Measurements from ENCODE around the gene TACSTD2. TPM values are rescaled to one million over a fixed set of nuclear protein-coding genes. Genes with fewer than 3 reads are reported as not detected.

TACSTD2 gene
- total and polyA plus RNA-seq, 2 of the 13 experiments (the other 11 are each of a cell fraction or from before 2014, with no cell fraction given), result not detected

DNA sequence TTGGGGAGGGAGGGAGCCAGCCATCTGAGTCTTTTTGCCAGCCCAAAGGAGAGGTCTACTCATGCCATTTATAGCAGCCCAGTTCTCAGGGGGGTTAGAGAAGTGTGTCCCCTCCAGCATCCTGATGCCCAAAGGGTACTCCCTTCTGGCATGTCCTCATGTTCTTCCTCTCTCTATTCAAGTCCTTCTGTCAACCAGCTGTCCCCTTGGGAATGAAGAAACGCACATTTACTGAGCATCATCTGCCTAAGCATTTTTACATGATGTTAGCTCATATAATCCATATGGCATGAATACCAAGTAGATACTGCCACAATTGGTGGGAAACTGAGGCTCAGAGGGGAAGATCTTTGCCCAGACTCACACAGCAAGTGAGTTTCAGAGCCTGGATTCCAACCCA is 14.8 kb upstream of the TACSTD2 start:
- no peak for DNase-seq (ENCODE audit: low spot score)
- Histone ChIP-seq H3K4me3 (replicated peaks in 1 of 3; ENCODE audit: insufficient read depth in 1 of 3, low read depth in 2 of 3, low read length in 3 of 3) (no peak overlapping the region), H3K27me3 (ENCODE audit: control insufficient read depth in 1 of 2, insufficient read depth in 2 of 2, low read length in 2 of 2) (peaks cover 0 to 1% of the 10 kb centered on the region in 2 experiments; a peak in 1 of 5 replicates), H3K4me1 (ENCODE audit: insufficient read depth, low read length) (no peaks in the 10 kb centered on the region), H3K9me3 (ENCODE audit: low read length) (no peaks in the 10 kb centered on the region), H3K36me3 (replicated peaks in 1 of 2; ENCODE audit: control insufficient read depth in 1 of 2, insufficient read depth in 2 of 2, low read length in 2 of 2) (no peaks in the 10 kb centered on the region), H2AFZ (ENCODE audit: low read length) (no peak overlapping the region), H3K27ac (ENCODE audit: extremely low read length, insufficient read depth, low read length) (no peak overlapping the region), H3K4me2 (ENCODE audit: low read depth, low read length) (no peak overlapping the region), H3K9ac (ENCODE audit: insufficient read depth, low read depth, low read length) (no peak overlapping the region), H3K79me2 (ENCODE audit: insufficient read depth, low read length) (no peaks in the 10 kb centered on the region), H4K20me1 (ENCODE audit: insufficient read depth, low read length) (no peaks in the 10 kb centered on the region)
- in situ Hi-C loops (cut with HindIII; ENCODE audit: extremely low pct_ligation_motif_present, low pct_unique_long_range_greater_than_20kb) (no loop called here), intact Hi-C loops (cut with micrococcal nuclease; ENCODE audit: unreplicated experiment) (no loop called here)
- TF ChIP-seq ZNF326 (CRISPR knock-in tag; IDR thresholded peaks at IDR 0.05; ENCODE audit: borderline replicate concordance) (no peak), SMAD9 (CRISPR knock-in tag; IDR thresholded peaks at IDR 0.05) (no peak), CBX5 (CRISPR knock-in tag; IDR thresholded peaks at IDR 0.05; ENCODE audit: borderline replicate concordance) (no peak), ZNF589 (CRISPR knock-in tag; conservative IDR thresholded peaks at IDR 0.05) (no peak), ATF3 (CRISPR knock-in tag; IDR thresholded peaks at IDR 0.05) (no peak)
- TF ChIP-seq, protein P1, sequence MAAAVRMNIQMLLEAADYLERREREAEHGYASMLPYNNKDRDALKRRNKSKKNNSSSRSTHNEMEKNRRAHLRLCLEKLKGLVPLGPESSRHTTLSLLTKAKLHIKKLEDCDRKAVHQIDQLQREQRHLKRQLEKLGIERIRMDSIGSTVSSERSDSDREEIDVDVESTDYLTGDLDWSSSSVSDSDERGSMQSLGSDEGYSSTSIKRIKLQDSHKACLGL (CRISPR knock-in tag; IDR thresholded peaks at IDR 0.05), result no peak
- ATAC-seq, result no peak
- CTCF ChIA-PET (ENCODE audit: low intra/inter-chr PET ratio, low total read pairs), result no interaction called here
- FAIRE-seq, result no peak
- no TSS peak for BruUV-seq (replicated peaks)
- WGBS (ENCODE audit: low lambda C conversion rate), result 20% methylated on average over 1 of the region's 1 CpG
- POLR2A ChIA-PET, result no interaction called here

- Histone ChIP-seq H3K9ac (ENCODE audit: insufficient read depth, low read depth, low read length) (no peak overlapping the region), H3K27me3 (ENCODE audit: control insufficient read depth in 1 of 2, insufficient read depth in 2 of 2, low read length in 2 of 2) (peaks cover 0 to 1% of the 10 kb centered on the region in 2 experiments; a peak in 1 of 5 replicates), H3K36me3 (replicated peaks in 1 of 2; ENCODE audit: control insufficient read depth in 1 of 2, insufficient read depth in 2 of 2, low read length in 2 of 2) (no peaks in the 10 kb centered on the region), H3K9me3 (ENCODE audit: low read length) (no peaks in the 10 kb centered on the region), H4K20me1 (ENCODE audit: insufficient read depth, low read length) (no peaks in the 10 kb centered on the region), H3K4me1 (ENCODE audit: insufficient read depth, low read length) (no peaks in the 10 kb centered on the region), H3K4me3 (replicated peaks in 1 of 3; ENCODE audit: insufficient read depth in 1 of 3, low read depth in 2 of 3, low read length in 3 of 3) (no peak overlapping the region), H2AFZ (ENCODE audit: low read length) (no peak overlapping the region), H3K79me2 (ENCODE audit: insufficient read depth, low read length) (no peaks in the 10 kb centered on the region), H3K27ac (ENCODE audit: extremely low read length, insufficient read depth, low read length) (no peak overlapping the region), H3K4me2 (ENCODE audit: low read depth, low read length) (no peak overlapping the region)
- no peak for ATAC-seq
- BruUV-seq (replicated peaks), result no TSS peak
- in situ Hi-C loops (cut with HindIII; ENCODE audit: extremely low pct_ligation_motif_present, low pct_unique_long_range_greater_than_20kb), result no loop called here
- DNase-seq (ENCODE audit: low spot score), result no peak
- intact Hi-C loops (cut with micrococcal nuclease; ENCODE audit: unreplicated experiment), result no loop called here
- CTCF ChIA-PET (ENCODE audit: low intra/inter-chr PET ratio, low total read pairs), result no interaction called here
- no peak for FAIRE-seq
- POLR2A ChIA-PET, result no interaction called here
- TF ChIP-seq HNRNPK (IDR thresholded peaks at IDR 0.05; ENCODE audit: low read depth, low read length, poor library complexity, severe bottlenecking), result no peak
- no peak for TF ChIP-seq ZNF777 (CRISPR knock-in tag; IDR thresholded peaks at IDR 0.05)
- no peak for TF ChIP-seq KMT2A (CRISPR knock-in tag; IDR thresholded peaks at IDR 0.05)
- no peak for TF ChIP-seq ZNF274 (CRISPR knock-in tag; IDR thresholded peaks at IDR 0.05)
- no peak for TF ChIP-seq SAP130 (CRISPR knock-in tag; IDR thresholded peaks at IDR 0.05; ENCODE audit: low read depth)
- no peak for TF ChIP-seq AKNA (CRISPR knock-in tag; IDR thresholded peaks at IDR 0.05; ENCODE audit: borderline replicate concordance)
- TF ChIP-seq ZNF335 (CRISPR knock-in tag; IDR thresholded peaks at IDR 0.05), result no peak
- no peak for TF ChIP-seq PRPF4 (IDR thresholded peaks at IDR 0.05; ENCODE audit: low read depth, low read length, poor library complexity, severe bottlenecking)
- no peak for TF ChIP-seq ZNF790 (CRISPR knock-in tag; IDR thresholded peaks at IDR 0.05; ENCODE audit: borderline replicate concordance)
Measured at GRCh38 chr1:58590019-58590418, 13.0 kb upstream of the TACSTD2 start.

Measured in HepG2 (cell line).